GM12874 (cell line): ENCODE measurements around the gene MICAL1.

ENCODE experiments used
- CTCF ChIP-seq: IDR thresholded peaks from 2 replicates; pipeline ENCODE4 v1.5.1; 2011; ENCODE audit warnings: low read depth, mild to moderate bottlenecking, control low read depth, low read length, moderate library complexity; ENCODE audit not compliant: insufficient read depth

Gene MICAL1

GRCh38 chr6:109466212-109466923 lies 10.8 kb upstream of the MICAL1 start:
- no peak for TF ChIP-seq CTCF

- TF ChIP-seq CTCF = no peak
Measured at GRCh38 chr6:109465772-109466171, 10.2 kb upstream of the MICAL1 start.

GRCh38 chr6:109461733-109462526 lies 6.4 kb upstream of the MICAL1 start:
- TF ChIP-seq CTCF = no peak

- TF ChIP-seq CTCF = no peak
Measured at GRCh38 chr6:109460161-109460829, 4.7 kb upstream of the MICAL1 start.

GRCh38 chr6:109458774-109459531 lies 3.4 kb upstream of the MICAL1 start:
- no peak for TF ChIP-seq CTCF

- no peak for TF ChIP-seq CTCF
Measured at GRCh38 chr6:109457562-109457996, 2.0 kb upstream of the MICAL1 start.
